ENCODE results near the gene RORC.
A peak's percentile ranks its signal among the peaks of the same experiment; 100 is the strongest.

Gene RORC

DNA sequence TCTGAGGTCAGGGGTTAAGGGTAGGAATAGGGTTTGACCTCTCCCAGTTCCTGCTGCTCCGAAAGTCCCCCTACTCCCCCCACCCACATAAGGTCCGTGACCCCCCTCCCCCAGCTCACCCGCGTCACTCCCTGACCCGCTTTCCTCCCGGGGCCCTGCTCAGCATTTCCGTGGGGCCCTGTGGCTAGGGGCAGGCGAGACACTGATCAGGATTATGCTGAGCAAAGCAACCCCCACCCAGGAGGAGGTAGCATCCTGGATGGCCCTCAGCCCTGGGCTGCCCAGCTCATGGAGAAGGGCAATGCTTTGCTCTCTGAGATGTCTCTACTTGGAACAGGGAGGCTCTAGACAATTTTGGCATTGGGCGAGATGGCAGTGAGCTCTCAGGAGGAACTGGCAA lies 3.7 kb downstream of the RORC start:
- DNase-seq (ENCODE audit: low read depth in 3 of 3, low spot score in 1 of 3): no peak

DNA sequence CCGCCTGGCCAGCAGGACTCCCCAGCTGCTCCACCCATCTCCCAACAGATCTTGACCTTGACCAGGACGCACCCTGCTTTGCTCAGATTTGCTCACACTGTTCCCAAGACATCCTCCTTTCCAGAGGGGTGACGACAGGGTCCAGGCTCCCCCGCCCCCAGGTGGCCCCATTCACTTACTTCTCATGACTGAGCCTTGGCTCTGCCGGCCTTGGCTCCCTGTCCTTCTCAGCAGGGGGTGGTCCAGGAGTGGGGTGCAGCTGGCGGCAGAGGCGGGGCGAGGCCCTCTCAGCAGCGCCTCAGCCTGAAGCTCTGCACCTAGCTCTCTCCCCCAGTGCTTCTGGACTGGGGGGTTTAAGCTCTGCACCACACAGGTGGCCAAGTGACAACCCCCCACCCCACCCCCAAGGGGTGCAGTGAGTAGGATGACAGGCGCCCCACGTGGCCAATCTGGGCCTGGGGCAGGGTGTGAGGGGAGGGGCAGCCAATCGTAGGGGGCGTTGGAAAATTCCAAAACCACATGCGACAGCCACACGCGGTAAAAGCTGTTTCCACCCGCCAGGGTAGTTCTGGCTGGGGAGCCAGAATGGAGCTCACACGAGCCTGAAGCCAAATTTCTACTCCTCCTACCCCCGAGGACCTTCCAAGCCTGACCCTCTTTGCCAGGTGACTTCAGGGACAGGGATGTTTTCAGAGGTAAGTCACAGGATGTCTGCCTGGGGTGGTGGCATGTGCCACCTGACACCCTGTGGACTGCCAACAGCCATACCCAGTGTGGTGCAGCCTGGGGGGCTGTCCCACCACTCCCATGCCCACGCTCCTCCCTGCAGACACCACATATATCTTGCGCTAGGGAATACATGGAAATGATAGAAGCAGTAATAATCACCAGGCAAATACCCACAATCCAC lies 5.6 kb downstream of the RORC start:
- no peak for DNase-seq (ENCODE audit: low read depth in 3 of 3, low spot score in 1 of 3)

DNA sequence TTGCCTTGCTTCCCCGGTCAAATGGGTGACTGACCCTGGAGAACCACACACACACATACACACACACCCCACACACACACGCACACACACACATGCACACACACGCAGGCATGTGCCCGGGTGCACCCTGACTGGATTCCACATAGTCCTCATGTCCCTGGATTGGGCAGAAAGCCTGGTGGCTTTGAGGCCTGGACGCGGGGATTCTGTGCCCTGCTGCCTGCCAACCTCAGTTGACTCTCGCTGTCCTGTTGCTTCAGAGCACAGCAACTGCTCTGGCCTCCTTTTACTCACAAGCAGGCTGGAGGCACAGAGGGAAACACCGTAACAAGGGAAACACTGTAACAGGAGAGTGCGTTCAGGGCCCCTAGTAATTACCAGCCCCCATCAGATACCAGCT lies 6.4 kb downstream of the RORC start:
- no peak for DNase-seq (ENCODE audit: low read depth in 3 of 3, low spot score in 1 of 3)

DNA sequence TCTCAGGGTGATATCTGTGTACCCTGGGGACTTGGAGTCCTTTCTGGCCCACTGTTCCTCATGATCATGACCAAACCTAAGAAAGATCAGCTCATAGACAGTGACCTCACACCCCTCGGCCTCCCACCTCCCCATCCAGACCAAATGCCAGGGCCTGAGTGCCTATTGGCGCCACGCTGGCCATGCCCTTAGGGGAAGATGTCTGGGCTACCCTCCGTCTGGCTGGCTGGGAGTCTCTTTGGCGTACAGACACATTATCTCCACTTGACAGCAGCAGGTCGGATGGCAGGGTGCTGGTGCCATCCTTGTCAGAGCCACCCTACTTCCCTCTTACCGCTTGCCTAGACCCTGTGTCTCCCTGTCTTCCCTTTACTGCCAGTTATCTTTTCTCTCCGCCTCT lies 8.4 kb downstream of the RORC start:
- no peak for DNase-seq (ENCODE audit: low read depth in 3 of 3, low spot score in 1 of 3)

DNA sequence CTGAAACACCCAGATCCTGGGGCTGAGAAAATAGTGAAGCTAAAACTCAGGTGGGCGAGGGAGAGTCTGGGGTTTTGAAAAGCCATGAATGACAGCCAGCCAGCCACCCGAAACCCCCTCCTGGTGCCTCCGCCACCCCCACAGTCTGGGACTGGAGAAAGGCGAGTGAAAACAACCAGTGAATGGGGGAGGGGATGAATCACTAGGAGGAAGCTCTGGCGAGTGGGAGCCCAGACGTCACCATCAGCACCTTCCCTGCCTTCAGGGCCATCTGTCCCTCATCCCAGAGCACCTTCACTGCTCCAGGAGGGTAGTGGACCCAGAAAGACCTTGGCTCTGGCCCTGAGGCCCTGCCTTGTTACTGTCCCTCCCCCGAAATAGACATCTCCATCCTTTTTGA lies 9.2 kb downstream of the RORC start:
- DNase-seq (ENCODE audit: low read depth in 3 of 3, low spot score in 1 of 3): peak in 1 of 3 donors; percentile 39

DNA sequence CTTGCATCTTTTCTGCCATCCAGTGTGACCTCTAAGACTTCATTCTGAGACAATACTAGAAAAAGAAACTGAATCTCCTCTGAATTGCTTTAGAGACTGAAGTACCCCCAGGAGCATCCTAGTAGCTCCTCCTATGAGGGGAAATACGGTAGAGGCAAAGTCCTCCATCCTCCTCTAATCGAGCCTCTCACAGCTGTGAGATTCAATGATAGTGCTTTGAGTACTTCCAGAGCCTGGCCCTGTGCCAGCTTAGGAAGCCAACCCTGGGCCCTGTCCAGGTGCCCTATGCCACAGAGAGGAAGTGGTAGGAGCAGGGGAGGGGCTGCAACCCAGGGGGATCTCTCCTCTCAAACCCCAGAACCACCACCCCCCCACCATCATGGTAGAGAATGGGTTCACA lies 10.7 kb downstream of the RORC start:
- DNase-seq (ENCODE audit: low read depth in 3 of 3, low spot score in 1 of 3): no peak

GRCh38 chr1:151819976-151820623 lies 11.5 kb downstream of the RORC start:
- no peak for DNase-seq (ENCODE audit: low read depth in 3 of 3, low spot score in 1 of 3)

GRCh38 chr1:151819227-151819835 lies 12.3 kb downstream of the RORC start:
- DNase-seq (ENCODE audit: low read depth in 3 of 3, low spot score in 1 of 3): no peak

DNA sequence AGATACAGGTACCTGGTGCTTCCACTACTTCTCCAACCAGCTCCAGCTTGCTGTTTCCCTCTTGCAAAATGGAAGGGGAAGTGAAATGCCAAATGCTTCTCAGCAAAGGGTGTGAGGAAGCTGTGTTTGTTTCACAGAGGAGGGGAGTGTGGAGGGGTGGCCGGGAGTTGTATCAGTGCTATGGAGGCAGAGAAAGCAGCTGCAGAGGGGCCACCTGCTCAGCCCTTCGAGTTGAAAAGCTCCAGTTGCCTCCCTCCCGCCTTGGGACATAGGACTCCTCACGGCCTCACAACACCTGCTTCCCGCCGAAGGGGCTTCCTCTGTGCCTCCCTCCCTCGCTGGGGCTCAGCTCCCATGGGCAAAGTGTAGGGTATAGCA lies 14.3 kb downstream of the RORC start:
- no peak for DNase-seq (ENCODE audit: low read depth in 3 of 3, low spot score in 1 of 3)

GRCh38 chr1:151816548-151817352 lies 14.9 kb downstream of the RORC start:
- no peak for DNase-seq (ENCODE audit: low read depth in 3 of 3, low spot score in 1 of 3)

- no peak for DNase-seq (ENCODE audit: low read depth in 3 of 3, low spot score in 1 of 3)
These were observed 15.8 kb downstream of the RORC start for GRCh38 chr1:151815716-151816327.

DNA sequence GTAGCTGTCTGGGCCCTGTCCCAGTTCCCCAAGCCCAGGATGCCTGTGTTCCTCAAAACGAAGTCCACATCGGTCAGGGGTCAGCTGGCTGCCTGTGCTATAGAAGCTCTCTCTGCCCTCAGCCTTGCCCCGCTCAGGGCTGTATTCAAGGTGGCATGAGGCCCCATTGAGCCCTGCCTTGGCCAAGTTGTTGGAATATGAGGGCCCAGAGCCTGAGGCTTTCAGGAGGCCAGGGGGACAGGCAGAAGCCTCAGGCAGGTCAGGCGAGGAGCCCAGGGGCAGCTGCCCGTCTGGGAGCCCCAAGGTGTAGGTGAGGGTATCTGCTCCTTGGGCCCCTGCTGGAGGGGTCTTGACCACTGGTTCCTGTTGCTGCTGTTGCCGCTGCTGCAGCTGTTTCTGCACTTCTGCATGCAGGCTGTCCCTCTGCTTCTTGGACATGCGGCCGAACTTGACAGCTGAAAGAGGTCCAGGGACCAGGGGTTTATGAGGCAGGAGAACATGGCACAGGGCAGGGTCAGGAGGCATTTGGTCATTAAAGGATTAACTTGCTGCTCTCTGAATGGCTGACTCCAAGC lies 16.5 kb downstream of the RORC start:
- DNase-seq (ENCODE audit: low read depth in 3 of 3, low spot score in 1 of 3): no peak

GRCh38 chr1:151814426-151814825 lies 17.2 kb downstream of the RORC start:
- no peak for DNase-seq (ENCODE audit: low read depth in 3 of 3, low spot score in 1 of 3)

DNA sequence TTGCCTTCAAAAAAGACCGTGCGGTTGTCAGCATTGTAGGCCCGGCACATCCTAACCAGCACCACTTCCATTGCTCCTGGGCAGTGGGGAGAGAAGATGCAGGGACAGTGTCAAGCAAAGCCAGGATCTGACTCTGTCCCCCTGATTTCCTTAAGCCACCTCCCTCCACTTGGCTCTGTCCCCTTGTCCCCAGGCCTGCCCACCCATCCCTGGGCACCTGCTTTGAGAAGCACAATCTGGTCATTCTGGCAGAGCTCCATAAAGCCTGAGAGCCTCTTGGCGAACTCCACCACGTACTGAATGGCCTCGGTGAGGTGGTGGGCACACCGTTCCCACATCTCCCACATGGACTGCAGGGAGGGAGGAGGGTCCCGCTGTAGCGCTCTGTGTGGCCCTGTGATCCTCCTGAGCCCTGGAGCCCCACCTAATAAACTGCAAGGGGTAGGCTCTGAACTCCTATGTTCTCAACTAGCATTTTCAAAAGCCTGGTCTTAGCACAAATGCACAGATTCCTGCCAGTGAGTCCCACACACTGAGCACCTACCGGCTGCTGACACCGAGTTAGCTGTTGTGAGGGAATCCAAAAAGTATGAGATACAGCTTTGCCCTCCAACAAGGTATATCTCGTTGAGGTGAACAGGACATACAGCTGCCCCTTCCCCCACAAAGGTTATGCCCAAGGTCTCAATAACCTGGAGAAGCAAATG lies 18.2 kb downstream of the RORC start:
- DNase-seq (ENCODE audit: low read depth in 3 of 3, low spot score in 1 of 3): no peak

DNA sequence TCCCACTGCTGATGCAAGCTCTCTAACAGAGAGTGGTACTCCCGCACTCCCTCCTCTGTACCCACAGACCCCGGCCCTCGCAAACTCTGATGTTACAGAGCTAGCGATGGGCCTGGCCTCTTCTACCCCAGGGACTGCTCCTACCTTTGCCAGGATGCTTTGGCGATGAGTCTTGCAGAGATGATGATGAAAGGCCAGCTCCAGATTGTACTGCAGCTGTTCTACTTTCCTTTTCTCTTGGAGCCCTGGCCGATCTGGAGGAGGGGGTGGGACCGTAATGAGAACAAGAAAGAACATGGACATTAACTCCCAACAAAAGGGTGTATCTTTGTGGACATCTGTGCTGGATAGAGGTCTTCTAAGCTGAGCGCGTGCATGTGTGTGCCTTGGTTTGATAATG lies 20.4 kb downstream of the RORC start:
- no peak for DNase-seq (ENCODE audit: low read depth in 3 of 3, low spot score in 1 of 3)

- DNase-seq (ENCODE audit: low read depth in 3 of 3, low spot score in 1 of 3): no peak
These were observed 21.5 kb downstream of the RORC start for GRCh38 chr1:151809985-151810556.

- DNase-seq (ENCODE audit: low read depth in 3 of 3, low spot score in 1 of 3): no peak
These were observed 22.2 kb downstream of the RORC start for GRCh38 chr1:151809290-151809984.

GRCh38 chr1:151807766-151808165 lies 23.8 kb downstream of the RORC start:
- no peak for DNase-seq (ENCODE audit: low read depth in 3 of 3, low spot score in 1 of 3)

- DNase-seq (ENCODE audit: low read depth in 3 of 3, low spot score in 1 of 3): no peak
These were observed 24.5 kb downstream of the RORC start for GRCh38 chr1:151807131-151807530.

All from stimulated activated CD4-positive, alpha-beta T cell treated with anti-CD3 and anti-CD28 coated beads, TNF-alpha, amount 100 ng/mL, for 1 hour (primary cell).